GM12873 (cell line): Measurements from ENCODE around the gene CCDC142.

ENCODE experiments used
- TF ChIP-seq, protein P1 (sequence below): IDR thresholded peaks from 2 replicates; pipeline ENCODE4 v1.5.1; 2012; ENCODE audit warnings: low read depth, mild to moderate bottlenecking, moderate library complexity, low read length, control low read depth; ENCODE audit not compliant: insufficient read depth; ENCODE audit errors: missing control alignments

Gene CCDC142

DNA sequence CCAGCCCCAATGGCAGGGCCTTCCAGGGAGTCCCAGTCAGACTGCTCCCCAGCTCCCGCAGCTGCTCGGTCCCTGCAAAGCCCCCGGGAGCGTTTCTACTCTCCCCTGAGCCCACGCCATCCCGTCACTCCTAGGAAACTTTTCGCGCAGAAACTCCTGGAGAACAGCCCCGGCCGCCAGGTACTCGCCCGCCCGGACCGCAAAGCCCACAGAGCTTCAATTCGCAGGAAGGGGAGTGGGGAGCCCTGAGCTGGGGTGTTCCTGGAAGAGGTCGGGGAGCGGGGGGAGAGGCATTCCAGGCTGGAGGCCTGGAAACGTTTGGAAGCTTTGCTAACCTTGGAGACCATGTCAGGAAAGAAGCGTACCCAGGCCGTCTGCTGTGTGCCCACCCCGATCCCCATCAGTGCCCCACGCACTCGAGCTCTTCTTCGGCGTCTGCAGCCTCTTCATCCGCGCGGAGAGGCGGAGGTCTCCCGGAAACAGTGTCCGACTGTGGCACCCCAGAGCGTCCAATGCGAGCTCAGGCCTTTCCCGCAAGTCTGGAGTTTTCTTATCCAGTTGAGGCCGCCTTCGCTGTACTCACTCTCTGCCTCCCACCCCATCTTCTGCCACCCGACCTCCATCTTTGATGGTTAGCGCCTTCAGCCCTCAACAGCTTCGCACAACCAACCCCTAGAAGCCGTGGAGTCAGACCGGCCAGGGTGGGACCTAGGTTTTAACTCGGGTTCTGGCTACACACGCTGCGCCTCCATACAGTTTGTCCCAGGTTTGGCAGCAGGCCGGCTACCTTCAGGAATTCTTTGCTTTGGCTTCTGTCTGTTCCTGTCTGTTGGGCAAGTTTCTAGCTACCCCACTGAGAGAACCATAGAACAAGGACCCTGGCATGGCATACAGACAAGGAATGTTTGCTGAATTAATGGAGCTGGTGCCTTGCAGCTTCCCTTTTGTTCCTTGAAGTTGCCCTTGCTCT lies 21.0 kb upstream of the CCDC142 start:
- TF ChIP-seq, protein P1, sequence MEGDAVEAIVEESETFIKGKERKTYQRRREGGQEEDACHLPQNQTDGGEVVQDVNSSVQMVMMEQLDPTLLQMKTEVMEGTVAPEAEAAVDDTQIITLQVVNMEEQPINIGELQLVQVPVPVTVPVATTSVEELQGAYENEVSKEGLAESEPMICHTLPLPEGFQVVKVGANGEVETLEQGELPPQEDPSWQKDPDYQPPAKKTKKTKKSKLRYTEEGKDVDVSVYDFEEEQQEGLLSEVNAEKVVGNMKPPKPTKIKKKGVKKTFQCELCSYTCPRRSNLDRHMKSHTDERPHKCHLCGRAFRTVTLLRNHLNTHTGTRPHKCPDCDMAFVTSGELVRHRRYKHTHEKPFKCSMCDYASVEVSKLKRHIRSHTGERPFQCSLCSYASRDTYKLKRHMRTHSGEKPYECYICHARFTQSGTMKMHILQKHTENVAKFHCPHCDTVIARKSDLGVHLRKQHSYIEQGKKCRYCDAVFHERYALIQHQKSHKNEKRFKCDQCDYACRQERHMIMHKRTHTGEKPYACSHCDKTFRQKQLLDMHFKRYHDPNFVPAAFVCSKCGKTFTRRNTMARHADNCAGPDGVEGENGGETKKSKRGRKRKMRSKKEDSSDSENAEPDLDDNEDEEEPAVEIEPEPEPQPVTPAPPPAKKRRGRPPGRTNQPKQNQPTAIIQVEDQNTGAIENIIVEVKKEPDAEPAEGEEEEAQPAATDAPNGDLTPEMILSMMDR, result no peak

DNA sequence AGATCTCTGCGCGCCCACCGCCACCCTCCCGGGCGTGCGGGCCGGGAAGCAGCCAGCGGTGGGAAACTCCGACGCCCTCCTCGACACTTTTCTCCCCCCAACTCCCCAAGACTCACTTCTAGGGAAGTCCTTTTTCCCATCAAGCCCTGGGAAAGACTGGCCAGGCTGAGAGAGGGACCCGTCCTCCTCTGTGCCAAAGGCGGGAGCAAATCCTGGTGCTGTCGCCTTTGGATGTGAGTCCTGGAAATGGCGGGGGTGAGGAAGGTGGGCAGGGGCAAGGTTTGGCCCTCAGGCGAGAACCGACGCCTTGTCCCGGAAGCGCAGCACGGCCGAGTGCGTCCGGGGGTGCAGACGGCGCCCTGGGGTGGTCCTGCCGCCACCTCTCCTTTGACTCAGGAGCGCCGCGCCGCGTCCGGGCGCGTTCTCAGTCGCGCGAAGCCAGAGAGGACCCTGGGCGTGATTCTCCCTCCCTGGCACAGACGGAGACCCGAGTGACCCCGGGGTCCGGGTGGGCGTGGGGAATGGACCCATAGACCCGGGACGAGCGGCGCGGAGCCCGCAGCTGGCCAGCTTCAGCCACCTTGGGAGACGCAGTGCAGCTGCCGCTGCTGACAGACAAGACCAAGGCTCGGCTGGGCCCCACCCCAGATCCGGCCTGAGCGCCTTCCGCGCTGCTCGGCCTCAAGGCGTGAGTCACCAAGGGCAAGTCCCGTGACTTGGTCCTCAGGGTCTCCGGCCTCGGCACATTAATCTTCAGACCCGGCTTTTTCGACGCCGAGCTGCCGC lies 20.1 kb upstream of the CCDC142 start:
- TF ChIP-seq, protein P1, result peak; percentile 54

DNA sequence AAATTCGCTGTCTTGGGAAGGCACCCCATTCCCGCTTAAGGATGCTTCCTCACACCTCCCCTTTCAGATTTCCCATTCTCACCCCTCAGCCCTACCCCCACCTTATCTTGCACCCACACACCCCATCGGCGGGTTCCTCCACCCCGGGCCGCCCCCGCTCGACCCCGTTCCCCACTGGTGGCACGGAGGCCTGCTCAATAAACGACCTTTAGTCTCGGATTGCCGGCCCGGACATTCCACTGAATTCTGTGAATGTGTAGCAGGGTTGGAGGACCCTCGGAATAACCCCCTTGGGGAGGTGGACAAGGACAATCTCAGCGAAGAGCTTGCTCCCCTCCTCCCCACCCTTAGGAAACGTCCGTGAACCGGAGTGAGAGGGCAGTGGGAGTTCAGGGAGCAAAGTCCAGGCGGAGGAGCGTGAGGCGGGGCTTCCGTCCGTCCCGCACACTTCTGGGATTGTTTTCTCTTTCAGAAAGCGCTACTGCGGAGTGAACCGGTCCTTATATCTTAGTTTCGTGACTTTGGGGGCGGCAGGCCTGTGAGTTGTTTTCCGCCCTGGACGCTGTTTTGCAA lies 19.4 kb upstream of the CCDC142 start:
- TF ChIP-seq, protein P1, result no peak

DNA sequence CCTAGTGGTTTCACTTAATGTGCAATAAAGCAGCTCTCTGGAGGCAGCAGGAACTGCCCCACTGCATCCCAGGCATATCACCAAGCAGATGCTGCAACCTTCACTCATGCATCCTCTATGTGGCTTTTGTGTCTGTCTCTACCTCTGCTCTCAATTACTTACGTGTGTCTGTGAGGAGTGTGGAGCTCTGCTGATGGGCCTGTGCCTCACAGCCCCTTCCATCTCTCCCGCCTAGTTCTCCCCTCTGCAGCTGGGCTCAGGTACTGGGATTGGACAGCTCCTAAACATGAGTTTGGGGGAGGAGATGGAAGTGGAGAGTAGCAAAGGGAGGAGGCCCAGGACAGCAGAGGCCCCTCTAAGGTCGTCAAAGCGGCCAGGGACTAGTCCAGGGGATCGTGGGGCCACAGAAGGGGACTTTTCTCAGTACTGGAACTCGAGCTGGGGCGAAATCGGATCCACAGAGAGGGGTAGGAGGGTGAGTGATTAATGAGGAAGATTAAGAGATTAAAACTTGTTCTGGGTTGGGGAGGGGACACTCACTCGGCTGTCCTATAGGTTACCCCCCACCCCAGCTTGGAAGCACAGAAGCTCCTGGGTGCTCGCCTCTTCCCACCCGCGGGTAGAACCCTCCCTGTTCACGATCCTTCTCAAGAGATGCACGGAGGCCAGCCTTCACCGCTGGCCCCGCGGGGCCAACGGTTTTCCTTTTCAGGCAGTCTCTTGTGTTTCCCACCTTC lies 18.7 kb upstream of the CCDC142 start:
- TF ChIP-seq, protein P1, result no peak

DNA sequence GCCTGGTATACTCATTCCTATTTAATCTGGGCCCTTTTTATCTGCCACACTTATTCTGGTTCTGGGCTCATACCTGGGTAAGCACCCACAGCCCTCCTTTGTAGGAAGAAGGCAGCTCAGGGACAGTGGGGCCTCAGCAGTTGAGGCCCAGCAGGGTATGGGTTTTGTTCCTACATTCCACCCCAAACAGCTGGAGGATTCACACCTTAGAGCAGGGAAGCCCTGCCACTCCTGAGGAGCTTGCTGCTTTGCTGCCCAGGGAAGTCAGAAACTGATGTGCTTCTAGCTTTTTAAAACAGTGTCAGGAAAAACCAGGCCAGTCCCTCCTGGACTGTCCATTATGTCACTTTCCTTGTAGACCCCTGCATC lies 17.8 kb upstream of the CCDC142 start:
- TF ChIP-seq, protein P1, result no peak

DNA sequence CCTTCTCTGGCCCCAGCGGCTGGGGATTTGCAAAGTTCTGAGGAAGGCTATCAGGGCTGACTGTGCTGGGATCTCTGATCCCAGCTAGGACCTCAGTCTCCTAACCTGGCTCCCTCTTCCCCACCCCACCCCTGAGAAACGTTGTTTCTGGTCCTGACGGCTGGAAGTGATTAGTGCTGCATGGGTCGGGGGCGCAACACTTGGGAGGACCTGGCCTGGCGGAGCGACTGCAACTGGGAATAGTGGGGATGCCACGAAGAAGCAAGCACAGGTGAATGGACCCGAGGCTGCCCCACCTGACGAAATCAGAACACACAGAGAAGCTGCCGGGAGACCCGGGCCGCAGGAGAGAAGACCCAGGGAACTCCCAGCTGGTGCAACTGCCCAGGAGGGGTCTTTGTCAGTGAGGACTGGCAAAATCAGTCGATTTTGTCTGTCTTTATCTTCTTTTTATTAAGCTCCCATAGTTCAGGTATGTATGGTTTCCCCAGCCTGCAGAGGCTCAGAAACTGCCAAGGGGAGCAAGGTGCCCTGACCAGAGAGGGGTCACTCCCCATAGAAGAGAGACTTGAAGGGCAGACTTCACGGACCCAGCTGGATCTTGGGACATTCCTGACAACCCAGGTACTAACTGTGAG lies 17.3 kb upstream of the CCDC142 start:
- TF ChIP-seq, protein P1, result no peak
